Endodermal cell (in vitro differentiated cells): ENCODE data around the gene KIF14. TPM values are rescaled to one million over a fixed set of nuclear protein-coding genes. Genes with fewer than 3 reads are reported as not detected.

Experiments
- DNase-seq: peaks from one replicate; pipeline ENCODE4 v3.0.0-alpha.2; 2017
- H3K27ac ChIP-seq: 2 replicates; pipeline ENCODE4 v1.5.1; 2013; ENCODE audit warnings: mild to moderate bottlenecking, low read depth, low read length, moderate library complexity
- H3K27me3 ChIP-seq: 2 replicates; pipeline ENCODE4 v1.6.1; 2013; ENCODE audit warnings: mild to moderate bottlenecking, low read length, moderate library complexity; ENCODE audit not compliant: insufficient read depth, control insufficient read depth, poor library complexity, severe bottlenecking
- H3K36me3 ChIP-seq: 2 replicates; pipeline ENCODE4 v1.7.0; 2013; ENCODE audit warnings: mild to moderate bottlenecking, low read length, moderate library complexity; ENCODE audit not compliant: control insufficient read depth, insufficient read depth
- H3K4me1 ChIP-seq: one replicate; pipeline ENCODE4 v1.7.0; 2013; ENCODE audit warnings: low read length; ENCODE audit not compliant: control insufficient read depth, insufficient read depth
- H3K4me3 ChIP-seq: 2 replicates; pipeline ENCODE4 v1.5.1; 2013; ENCODE audit warnings: mild to moderate bottlenecking, low read length, moderate library complexity
- H3K9ac ChIP-seq: 2 replicates; pipeline ENCODE4 v1.6.1; 2013; ENCODE audit warnings: mild to moderate bottlenecking, low read length, moderate library complexity; ENCODE audit not compliant: poor library complexity, severe bottlenecking; ENCODE audit errors: extremely low read depth
- H3K9me3 ChIP-seq: 2 replicates; pipeline ENCODE4 v1.6.1; 2013; ENCODE audit warnings: mild to moderate bottlenecking, low read length, moderate library complexity; ENCODE audit not compliant: control insufficient read depth
- H3K27ac Mint-ChIP-seq: 2 replicates; pipeline ENCODE4 v1.8.0; 2020; ENCODE audit warnings: mixed read lengths
- H3K27me3 Mint-ChIP-seq: 2 replicates; pipeline ENCODE4 v1.8.0; 2021; ENCODE audit warnings: mild to moderate bottlenecking, mixed read lengths; ENCODE audit not compliant: insufficient read depth
- H3K36me3 Mint-ChIP-seq: 2 replicates; pipeline ENCODE4 v1.8.0; 2020; ENCODE audit warnings: low read depth, mixed read lengths
- H3K4me1 Mint-ChIP-seq: 2 replicates; pipeline ENCODE4 v1.8.0; 2020; ENCODE audit warnings: mixed read lengths
- H3K4me3 Mint-ChIP-seq: 2 replicates; pipeline ENCODE4 v1.8.0; 2020; ENCODE audit warnings: mild to moderate bottlenecking, moderate library complexity, mixed read lengths
- H3K9me3 Mint-ChIP-seq: 2 replicates; pipeline ENCODE4 v1.8.0; 2020; ENCODE audit warnings: mild to moderate bottlenecking, mixed read lengths
- CTCF ChIP-seq: fragments of 200-600 bp; sonication (generic); conservative IDR thresholded peaks from 2 replicates; pipeline ENCODE4 v1.5.0; 2021; ENCODE audit warnings: antibody characterized with exemption, mild to moderate bottlenecking
- WGBS, 2 experiments: methylation state at CpG; one replicate each; pipeline versions ENCODE4 v1.1.5 to v1.1.7; 2013; ENCODE audit warnings: missing lambda C conversion rate in 2 of 2, mixed read lengths in 1 of 2; ENCODE audit not compliant: insufficient coverage in 1 of 2, insufficient read length in 1 of 2; 5-methylcytosine and 5-hydroxymethylcytosine counted together
- total RNA-seq, 2 donors: library from RNA; stranded (reverse); fragmentation: NEBNext Ultra II Directional in 1 of 2; extraction: Animal tissue kit (Norgen Biotek cat#: 25700) in 1 of 2; gene quantifications; 2 replicates in 1 of 2; 3 replicates in 1 of 2; pipeline ENCODE4 v1.2.1, GENCODE V29; 2021

KIF14 gene
- total RNA-seq, 2 donors from 2014 or later = 13.5 to 20.9 TPM

- Histone ChIP-seq H3K27ac (no peak overlapping the region), H3K27me3 (no peaks in the 10 kb centered on the region), H3K4me1 (peaks cover 4% of the 10 kb centered on the region), H3K36me3 (no peaks in the 10 kb centered on the region), H3K9ac (no peak overlapping the region), H3K4me3 (no peak overlapping the region), H3K9me3 (no peaks in the 10 kb centered on the region)
- Mint-ChIP-seq H3K9me3 (no peaks in the 10 kb centered on the region), H3K27ac (peak overlapping the region; percentile 63), H3K4me3 (no peak overlapping the region), H3K4me1 (peaks cover 14% of the 10 kb centered on the region), H3K36me3 (no peaks in the 10 kb centered on the region), H3K27me3 (no peaks in the 10 kb centered on the region)
- peak; percentile 77 for DNase-seq
- no peak for TF ChIP-seq CTCF
- WGBS, 2 experiments = 81 to 94% methylated on average over 2 of the region's 2 CpGs
Measured at GRCh38 chr1:200524092-200524491, 96.5 kb downstream of the KIF14 start.

- WGBS, 2 experiments = 90 to 93% methylated on average over 5 to 8 of the region's 8 CpGs
- no peak overlapping the region for H3K9ac ChIP-seq
- H3K9me3 ChIP-seq = no peaks in the 10 kb centered on the region
- H3K27ac ChIP-seq = no peak overlapping the region
- H3K9me3 Mint-ChIP-seq = no peaks in the 10 kb centered on the region
- TF ChIP-seq CTCF = no peak
- peaks cover 14% of the 10 kb centered on the region for H3K4me1 Mint-ChIP-seq
- H3K27me3 Mint-ChIP-seq = no peaks in the 10 kb centered on the region
- H3K4me1 ChIP-seq = peaks cover 4% of the 10 kb centered on the region
- H3K36me3 Mint-ChIP-seq = no peaks in the 10 kb centered on the region
- H3K4me3 ChIP-seq = no peak overlapping the region
- no peaks in the 10 kb centered on the region for H3K36me3 ChIP-seq
- DNase-seq = no peak
- H3K27me3 ChIP-seq = no peaks in the 10 kb centered on the region
- no peak overlapping the region for H3K27ac Mint-ChIP-seq
- no peak overlapping the region for H3K4me3 Mint-ChIP-seq
Measured at GRCh38 chr1:200520735-200521134, 99.8 kb downstream of the KIF14 start.

- no peak for TF ChIP-seq CTCF
- no peaks in the 10 kb centered on the region for H3K9me3 Mint-ChIP-seq
- H3K4me1 Mint-ChIP-seq = peaks cover 2% of the 10 kb centered on the region
- no peak overlapping the region for H3K9ac ChIP-seq
- no peak overlapping the region for H3K27ac ChIP-seq
- WGBS, 2 experiments = 80 to 90% methylated on average over 1 of the region's 1 CpG
- no peak overlapping the region for H3K4me3 ChIP-seq
- H3K27me3 ChIP-seq = no peaks in the 10 kb centered on the region
- no peaks in the 10 kb centered on the region for H3K36me3 Mint-ChIP-seq
- H3K4me3 Mint-ChIP-seq = no peak overlapping the region
- no peaks in the 10 kb centered on the region for H3K27me3 Mint-ChIP-seq
- DNase-seq = no peak
- no peak overlapping the region for H3K27ac Mint-ChIP-seq
- H3K36me3 ChIP-seq = no peaks in the 10 kb centered on the region
- no peaks in the 10 kb centered on the region for H3K9me3 ChIP-seq
- H3K4me1 ChIP-seq = no peaks in the 10 kb centered on the region
Measured at GRCh38 chr1:200518524-200518923, 102.0 kb downstream of the KIF14 start.
